Uterus (tissue), 2 donors: ENCODE data around the gene NUDT22.

Experiments used
- CTCF ChIP-seq, 4 experiments: fragments of 200-600 bp in 2 of 4; fragments of 450-650 bp in 2 of 4; sonication (generic) in 2 of 4; IDR thresholded peaks; one replicate each; pipeline ENCODE4 v1.5.1; 2016 to 2019; ENCODE audit warnings: antibody characterized with exemption in 4 of 4, mild to moderate bottlenecking in 2 of 4, moderate library complexity in 1 of 4
- POLR2A ChIP-seq, 2 donors: fragments of 450-650 bp; IDR thresholded peaks; one replicate each; pipeline ENCODE4 v1.6.1; 2016; ENCODE audit warnings: antibody characterized with exemption in 2 of 2, mild to moderate bottlenecking in 1 of 2, moderate library complexity in 1 of 2

- TF ChIP-seq CTCF (IDR thresholded peaks at IDR 0.05) (no peak), POLR2A (IDR thresholded peaks at IDR 0.05) (no peak)
Observed at GRCh38 chr11:64216879-64217278, 9.2 kb upstream of the NUDT22 start.
